Cerebellar nuclear complex (tissue), 1 donor: ENCODE data around the gene NELFCD.

Source experiments
- DNase-seq, 2 experiments: peaks; one replicate each; lab custom pipeline; 2025; lab: John Stamatoyannopoulos, UW

The NELFCD gene

GRCh38 chr20:58994390-58995159, 13.5 kb downstream of the NELFCD start:
- DNase-seq = no peak

DNA sequence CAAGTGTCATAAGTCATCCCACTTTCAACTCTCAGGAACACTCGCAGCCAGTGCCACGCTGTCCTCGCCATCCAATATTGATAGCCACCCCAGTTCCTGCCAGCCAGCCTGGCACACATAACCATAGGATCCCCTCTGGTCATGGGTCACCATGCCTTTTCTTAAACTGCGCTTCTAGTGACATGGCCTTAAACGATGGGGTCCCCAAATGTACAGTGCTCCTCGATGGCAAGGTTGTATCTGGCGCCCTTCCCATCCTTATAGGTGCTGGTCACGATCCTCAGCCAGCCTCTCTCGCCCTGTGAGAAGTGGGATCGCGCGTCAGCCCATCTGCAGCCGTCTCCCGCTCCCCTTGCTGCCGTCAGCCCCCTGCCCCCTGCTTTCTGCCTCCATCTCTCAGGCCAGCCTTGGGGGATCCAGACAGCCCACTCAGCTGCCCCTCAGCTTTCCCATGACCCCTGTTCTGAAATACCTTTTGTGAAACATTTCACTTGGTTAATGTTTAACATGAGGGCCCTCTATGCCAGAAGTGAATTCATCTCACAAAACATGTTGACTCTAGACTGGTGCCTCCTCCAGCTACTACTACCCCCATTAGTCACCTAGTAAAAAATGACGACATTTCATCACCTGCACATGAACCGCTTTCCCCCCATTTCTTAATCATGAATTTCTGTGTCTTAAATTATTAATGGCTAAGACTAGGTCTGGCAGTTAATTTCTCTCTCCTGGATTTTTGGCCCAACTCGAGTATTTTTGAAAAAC, 14.6 kb downstream of the NELFCD start:
- DNase-seq = no peak

- DNase-seq = no peak
Observed at GRCh38 chr20:58996226-58996611, 15.2 kb downstream of the NELFCD start.

- DNase-seq = no peak
Observed at GRCh38 chr20:58997141-58997770, 16.2 kb downstream of the NELFCD start.

DNA sequence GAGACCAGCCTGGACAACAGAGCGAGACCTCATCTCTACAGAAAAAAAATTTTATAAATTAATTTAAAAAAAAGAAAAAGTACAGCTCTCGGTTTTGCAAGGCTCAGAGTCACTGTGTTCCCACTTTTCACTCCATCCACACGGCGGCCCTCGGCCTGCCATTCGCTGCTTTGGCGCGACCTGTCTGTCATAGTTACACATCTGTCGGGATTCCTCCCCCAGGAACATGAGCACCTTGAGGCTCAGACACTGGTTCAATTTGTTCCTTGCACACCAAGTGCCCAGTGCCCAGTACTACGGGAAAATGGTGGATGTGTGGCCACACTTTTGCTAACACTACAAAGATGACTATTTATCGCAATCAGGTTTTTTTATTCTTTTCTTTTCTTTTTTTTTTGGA, 17.6 kb downstream of the NELFCD start:
- DNase-seq = no peak

DNA sequence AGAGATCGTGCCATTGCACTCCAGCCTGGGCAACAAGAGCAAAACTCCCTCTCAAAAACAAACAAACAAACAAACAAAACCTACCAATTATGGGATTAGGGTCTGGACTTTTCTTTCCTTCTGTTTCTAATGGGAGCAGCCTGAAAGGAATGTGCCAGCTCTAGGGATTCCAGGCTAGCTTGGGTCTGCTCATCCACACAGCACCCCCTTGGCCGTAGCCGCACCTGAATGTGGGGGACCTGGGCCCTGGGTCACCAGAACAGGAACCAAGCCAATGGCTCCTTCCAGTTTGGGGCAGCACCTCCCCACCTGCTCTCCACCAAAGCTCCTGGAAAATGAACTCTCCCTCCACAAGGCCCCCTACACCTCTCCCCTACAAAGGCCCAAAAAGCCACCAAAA, 19.3 kb downstream of the NELFCD start:
- DNase-seq = no peak

DNA sequence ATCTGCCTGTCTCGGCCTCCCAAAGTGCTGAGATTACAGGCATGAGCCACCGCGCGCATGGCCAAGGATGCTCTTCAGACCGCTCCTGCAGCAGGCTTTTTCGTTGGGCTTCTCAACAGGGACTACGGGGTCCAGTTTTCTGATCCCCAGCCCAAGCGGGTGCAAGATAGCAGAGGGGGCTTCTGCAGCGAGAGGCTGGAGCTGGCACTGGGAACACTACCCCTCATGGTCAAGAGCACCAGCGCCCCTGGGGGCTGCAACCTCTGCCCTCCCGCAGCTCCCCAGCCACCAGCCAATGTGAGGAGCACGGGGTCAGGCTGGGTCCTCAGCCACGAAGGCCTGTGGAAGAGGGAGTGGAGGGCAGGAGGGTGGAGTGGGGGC, 20.0 kb downstream of the NELFCD start:
- DNase-seq = no peak

GRCh38 chr20:59001449-59002171, 20.6 kb downstream of the NELFCD start:
- DNase-seq = no peak

- DNase-seq = no peak
Observed at GRCh38 chr20:59002388-59002787, 21.3 kb downstream of the NELFCD start.

GRCh38 chr20:59002874-59003399, 21.9 kb downstream of the NELFCD start:
- no peak for DNase-seq

- no peak for DNase-seq
Observed at GRCh38 chr20:59003836-59004492, 22.9 kb downstream of the NELFCD start.

DNA sequence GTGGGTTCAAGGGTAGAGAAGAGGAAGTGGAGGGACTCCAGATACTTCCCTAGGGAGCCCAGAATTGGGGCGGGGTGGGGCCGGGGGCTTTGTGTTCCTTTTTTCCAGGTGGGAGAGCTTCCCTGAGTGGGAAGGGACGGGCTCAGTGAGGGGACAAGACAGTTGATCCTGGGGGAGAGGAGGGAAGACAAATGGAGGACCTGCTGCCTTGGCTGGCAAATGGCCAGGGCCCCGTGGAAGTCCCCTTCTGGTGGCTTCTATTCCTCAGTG, 23.4 kb downstream of the NELFCD start:
- no peak for DNase-seq

- DNase-seq = no peak
Observed at GRCh38 chr20:59004763-59005522, 23.9 kb downstream of the NELFCD start.

GRCh38 chr20:59005523-59006166, 24.6 kb downstream of the NELFCD start:
- no peak for DNase-seq

DNA sequence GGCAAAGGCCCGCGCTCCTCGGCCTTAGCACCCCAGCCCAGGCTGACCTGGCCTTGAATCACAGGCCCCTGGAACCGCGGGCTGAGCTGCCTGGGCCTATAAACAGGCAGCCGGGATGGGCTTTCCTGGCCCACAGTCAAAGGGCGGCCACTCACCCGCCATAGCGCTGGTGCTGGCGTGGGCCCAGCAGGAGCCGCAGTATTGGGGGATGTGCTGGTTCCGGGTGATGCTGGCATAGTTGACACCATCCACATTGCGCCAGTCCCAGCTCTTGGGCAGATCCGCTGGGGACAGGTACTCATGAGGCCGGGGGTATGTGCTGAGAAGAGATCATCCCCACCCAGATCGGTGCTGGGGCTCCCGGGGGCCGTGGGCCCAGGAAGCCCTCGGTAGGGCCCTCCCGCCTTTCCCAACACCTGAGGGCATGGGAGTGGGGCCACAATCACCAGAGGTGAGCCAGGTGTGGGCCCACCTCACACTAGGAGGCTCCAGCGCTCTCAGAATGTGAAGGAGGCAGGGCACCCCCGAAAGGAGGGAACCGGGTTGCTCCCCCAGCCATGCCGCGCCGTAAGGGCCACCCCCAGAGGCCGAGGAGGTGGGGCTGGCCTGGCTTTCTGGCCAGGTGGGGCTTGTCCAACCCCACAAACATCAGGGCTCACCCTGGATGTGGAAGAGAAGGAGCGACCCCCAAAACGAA, 25.3 kb downstream of the NELFCD start:
- no peak for DNase-seq

GRCh38 chr20:59006864-59007664, 26.0 kb downstream of the NELFCD start, which contains the start of gene CTSZ:
Gene CTSZ, minus strand, starts transcription at chr20:59007254. Its CDS starts 126 bp downstream, at chr20:59007128.
- no peak for DNase-seq

- no peak for DNase-seq
Observed at GRCh38 chr20:59007665-59008511, 26.8 kb downstream of the NELFCD start.

GRCh38 chr20:59008715-59009336, 27.8 kb downstream of the NELFCD start:
- DNase-seq = no peak
